ENCODE measurements around the gene TARBP1. TPM values are rescaled to one million over a fixed set of nuclear protein-coding genes. Genes with fewer than 3 reads are reported as not detected.
A peak's percentile ranks its signal among the peaks of the same experiment; 100 is the strongest.
"Not testable (repeated sequence)": the region's sequence is repeated elsewhere in the genome, so short reads cannot be mapped to it uniquely, and the experiment has no call there.

Gene TARBP1
- total RNA-seq, 1 experiment from 2014 or later, result 31.8 TPM

DNA sequence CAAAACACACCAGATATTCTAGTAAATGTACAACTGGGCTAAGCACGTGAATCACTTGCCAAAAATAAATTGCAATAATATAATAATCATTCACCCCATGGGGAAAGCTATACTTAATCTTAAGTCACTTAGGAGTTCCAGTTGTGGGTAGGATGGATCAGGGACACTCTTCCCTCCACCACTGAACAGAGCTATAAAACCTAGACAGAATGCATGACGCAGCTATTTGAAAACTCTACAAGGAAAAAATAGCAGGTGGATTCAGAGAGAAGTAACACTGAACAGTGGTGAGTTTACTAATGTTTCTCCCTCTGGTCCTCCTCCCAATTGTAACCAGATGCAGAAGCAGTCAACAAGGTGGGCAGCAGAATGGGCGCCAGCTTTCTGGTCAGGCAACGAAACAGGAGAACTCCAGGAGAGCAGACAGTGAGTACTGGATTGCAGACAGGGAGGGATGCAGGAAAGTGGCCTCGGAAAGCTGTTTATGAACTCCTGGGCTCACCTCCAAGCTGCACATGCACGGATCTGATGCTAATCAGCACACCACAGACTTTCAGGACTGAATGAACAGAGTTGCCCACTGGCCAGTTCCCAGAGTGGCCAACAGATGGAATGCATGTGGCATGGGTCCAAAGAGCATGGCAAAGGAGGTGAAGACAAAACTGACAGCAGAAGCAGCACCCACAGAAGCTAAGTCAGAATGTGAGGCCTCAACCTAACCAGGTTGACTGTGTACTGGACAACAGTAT lies 41.4 kb downstream of the TARBP1 start:
- DNase-seq (ENCODE audit: low spot score), result peak; percentile 22

DNA sequence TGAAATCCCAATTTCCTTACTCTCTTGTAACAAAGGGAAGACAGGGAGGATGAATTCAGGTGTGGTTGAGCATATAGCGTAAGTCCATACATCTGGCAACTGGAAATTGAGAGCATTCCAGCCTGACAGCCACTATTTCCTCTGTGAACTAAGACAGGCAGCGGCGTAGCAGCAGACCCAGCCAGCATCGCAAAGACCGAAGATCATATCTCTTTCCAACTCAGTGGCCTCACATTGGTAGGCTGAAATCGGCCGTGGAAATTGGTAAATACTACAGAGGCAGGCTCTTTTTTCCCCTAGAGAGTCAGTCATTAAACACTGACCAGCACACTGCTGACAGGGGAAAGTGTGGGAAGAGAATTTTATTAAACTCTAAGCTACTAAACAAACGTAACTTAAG lies 43.4 kb downstream of the TARBP1 start:
- DNase-seq (ENCODE audit: low spot score), result no peak

DNA sequence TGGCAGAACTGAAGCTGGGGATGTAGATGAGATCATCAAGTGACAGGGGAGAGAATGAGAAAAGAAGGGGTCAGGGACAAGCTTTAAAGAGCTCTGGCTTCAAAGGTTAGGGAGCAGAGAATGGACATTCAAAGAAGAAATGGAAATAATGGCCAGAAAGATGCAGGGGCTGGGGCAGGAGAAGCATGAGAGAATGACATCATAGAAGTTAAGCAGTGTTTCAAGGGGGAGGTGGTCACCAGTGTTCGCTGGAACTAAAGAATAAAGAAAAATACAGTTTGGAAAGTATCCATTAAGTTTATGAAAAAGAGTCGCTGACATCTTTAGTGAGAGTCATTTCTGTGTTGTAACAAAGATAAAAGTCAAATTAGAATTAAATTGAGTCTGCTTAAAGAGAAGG lies 44.3 kb downstream of the TARBP1 start:
- DNase-seq (ENCODE audit: low spot score), result no peak

DNA sequence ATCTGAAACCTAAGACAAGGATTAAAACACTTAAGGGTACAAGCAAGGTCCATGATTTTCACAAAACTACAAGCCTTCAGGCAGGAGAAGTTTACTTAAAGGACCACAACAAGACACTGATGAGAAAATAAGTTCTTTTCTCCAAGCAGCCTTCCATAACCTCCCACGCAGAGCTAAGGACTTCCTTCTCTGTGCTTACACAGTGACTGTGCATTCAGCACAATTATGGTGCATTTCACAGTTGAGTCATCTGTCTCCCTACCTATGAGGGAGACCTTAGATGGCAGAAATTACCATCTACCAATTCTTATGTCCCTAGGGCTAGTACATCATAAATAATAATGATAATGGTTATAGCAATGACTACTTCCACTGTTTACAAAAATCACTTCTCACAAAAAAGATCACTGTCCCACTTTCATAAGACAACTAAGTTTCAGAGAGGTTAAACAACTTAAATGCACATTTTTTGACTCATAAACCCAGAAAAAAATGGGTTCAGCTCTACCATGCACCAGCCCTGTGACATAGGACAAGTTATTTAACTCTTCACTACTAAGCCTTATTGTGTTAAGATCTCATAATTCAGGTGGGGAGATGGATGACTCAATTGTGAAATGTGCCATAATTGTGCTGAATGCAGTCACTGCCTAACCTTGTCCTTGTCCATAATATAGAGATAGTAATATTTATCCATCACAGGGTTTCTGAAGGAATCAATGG lies 45.3 kb downstream of the TARBP1 start:
- peak; percentile 34 for DNase-seq (ENCODE audit: low spot score)

DNA sequence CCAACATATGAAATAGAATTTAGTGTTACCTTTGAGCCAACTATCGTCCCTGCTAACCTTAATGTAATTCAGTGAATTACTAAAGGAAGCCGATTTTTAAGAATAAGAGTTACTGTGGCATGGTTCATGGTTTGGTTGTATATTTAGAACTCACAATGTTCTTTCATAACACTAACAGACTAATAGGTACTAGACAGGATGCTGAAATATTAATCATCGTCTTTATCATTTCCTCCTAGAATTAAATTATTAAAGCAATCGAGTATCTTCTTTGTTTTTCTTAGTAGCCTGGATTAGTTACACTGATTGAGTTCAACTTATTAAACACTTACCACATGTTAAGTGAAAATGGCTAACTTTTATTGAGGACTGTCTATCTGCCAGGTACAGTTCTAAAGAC lies 47.7 kb downstream of the TARBP1 start:
- no peak for DNase-seq (ENCODE audit: low spot score)

DNA sequence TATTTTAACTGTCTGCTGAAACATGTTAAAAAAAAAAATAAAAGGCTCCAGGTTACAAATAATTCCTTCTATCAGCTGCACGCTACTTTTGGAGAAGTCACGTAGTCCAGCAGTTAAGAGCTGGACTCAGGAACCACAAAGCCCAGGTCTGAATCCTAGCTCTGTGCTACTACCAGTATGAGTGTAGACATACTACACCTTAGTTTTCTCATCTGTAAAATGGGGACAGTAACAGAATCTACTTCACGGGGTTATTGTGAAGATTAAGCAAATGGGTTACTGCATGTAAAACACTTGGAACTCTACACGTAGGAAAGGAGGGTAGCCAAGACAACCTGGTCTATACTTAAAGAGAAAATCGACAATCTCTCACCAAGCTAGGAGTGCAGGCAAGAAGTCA lies 48.3 kb downstream of the TARBP1 start:
- DNase-seq (ENCODE audit: low spot score), result no peak

DNA sequence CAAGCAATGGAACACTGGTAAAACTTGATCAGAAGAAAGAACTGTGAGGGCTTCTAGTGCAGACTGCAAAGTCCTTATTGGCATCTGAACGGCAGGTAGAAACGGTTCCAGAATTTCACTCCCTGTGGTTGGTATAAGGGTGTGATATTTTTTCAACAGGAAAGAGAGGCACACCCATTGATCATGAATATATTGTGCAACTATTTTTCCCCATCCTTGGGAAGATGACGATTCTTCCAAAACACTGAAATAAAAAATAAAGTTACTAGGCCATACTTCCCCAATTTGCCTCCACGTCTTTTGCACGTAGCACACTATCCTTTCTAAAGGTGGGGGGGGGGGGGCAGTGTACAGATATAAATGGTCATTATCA lies 49.6 kb downstream of the TARBP1 start:
- DNase-seq (ENCODE audit: low spot score), result no peak

DNA sequence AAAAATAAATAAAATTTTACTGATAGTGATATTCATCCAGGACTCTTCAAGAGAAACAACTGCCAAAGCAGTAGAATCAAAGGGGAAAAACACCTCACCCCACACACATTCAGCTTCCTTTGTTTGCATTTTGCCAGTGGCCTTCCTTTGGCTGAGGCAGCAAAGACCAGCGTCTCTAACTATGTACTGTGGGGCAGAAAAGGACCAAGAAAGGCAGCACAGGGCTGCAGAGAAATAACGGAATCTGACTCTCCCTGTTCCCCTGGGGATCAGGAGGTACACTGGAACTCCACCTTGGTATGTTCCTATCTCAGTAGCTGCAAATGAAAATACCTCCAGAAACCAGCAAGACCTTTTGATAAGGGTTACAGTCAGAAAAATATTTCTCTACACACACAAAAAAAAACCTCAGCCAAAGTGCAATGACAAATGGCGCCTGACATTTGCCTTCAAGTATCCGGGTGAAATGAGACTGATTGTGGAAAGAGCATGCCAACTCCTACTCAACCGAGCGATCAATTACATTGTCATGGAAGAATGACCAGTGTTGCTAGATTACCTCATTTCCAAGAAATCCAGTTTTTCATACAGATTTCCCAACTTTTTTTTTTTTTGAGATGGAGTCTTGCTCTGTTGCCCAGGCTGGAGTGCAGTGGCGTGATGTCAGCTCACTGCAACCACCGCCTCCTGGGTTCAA lies 50.9 kb downstream of the TARBP1 start:
- DNase-seq (ENCODE audit: low spot score), result no peak

DNA sequence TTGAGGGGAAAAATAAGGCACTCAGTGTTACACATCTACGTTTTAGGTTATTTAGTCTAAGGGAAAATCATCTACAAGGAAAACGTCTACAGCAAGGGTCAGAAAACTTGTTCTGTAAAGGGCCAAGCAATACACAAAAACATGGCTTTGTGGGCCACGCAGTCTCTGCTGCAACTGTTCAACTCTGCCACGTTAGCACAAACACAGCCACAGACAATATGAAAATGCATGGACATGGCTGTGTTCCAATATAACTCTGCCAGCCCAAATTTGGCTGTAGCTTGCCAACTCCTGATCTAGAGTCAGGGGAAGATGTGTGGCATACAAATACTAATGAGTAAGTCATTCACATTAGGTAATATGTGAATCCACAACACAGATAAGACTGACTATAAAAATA lies 65.0 kb downstream of the TARBP1 start:
- no peak for DNase-seq (ENCODE audit: low spot score)

DNA sequence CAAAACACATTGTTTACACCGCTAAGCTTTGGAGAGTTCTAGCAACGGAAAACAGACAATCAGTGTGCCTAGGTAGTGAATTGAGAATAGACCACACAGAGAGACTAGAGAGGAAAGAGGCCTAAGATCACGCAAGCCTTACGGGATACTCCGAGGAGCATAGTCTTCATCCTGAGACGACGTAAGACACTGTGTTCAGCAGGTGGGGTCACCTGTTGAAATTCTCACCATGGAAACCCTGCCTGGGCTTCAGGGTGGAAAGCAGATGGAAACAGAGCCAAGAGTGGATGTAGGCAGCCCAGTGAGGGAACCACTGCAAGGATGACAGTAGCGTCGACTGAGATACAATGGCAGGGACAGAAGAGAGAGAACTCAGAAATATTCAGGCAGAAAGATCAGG lies 65.5 kb downstream of the TARBP1 start:
- DNase-seq (ENCODE audit: low spot score), result no peak

DNA sequence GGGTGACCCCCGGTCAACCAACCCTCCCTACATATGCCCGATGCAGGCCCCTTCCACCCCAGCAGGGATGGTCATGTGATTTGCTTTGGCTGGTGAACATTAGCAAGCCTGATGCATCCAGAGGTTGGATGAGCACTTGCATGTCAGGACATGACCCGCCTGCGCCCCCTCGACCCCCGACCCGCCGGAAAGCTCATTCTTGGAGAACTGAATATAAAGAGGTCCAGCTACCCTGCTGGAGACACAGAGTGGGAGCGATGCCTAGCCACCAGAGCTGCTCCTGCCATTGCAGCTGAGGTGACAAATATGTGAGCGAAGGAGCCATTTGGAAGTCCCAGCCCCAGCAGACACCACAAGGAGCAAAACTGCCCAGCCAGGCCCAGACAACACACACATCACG lies 66.1 kb downstream of the TARBP1 start:
- no peak for DNase-seq (ENCODE audit: low spot score)

DNA sequence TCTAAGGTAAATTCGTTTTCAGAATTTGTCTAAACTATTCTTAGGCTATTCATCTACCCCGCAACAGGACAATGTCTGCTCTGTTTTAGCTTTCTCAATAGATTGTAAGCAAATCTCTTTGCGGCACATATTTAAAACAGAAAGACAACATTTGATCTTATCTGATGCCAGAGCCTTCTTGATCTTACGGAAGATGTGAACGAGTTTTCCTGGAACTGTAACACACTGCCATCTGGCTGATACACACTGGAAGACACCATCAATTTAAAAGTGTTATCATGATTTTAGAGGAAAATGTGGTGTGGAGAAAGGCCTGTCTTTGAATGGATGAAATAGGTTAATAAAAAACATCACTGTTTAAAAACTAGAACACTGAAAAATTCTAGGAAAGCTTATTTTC lies 69.7 kb downstream of the TARBP1 start:
- no peak for DNase-seq (ENCODE audit: low spot score)

DNA sequence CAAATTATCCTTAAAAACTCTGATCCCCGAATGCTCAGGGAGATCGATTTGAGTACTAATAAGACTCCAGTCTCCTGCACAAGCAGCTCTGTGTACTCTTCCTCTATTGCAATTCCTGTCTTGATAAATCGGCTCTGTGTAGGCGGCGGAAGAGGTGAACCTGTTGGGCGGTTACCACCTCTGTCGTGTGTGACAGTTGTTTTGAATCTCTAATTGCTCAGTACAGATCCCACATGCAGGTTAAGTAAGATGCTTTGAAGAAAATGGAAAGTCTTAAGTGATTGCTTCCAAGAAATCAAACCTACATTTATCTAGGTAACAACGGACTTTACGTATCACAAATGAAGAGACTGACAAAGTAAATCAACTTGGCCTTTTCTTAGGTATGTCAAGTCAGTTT lies 70.2 kb downstream of the TARBP1 start:
- no peak for DNase-seq (ENCODE audit: low spot score)

DNA sequence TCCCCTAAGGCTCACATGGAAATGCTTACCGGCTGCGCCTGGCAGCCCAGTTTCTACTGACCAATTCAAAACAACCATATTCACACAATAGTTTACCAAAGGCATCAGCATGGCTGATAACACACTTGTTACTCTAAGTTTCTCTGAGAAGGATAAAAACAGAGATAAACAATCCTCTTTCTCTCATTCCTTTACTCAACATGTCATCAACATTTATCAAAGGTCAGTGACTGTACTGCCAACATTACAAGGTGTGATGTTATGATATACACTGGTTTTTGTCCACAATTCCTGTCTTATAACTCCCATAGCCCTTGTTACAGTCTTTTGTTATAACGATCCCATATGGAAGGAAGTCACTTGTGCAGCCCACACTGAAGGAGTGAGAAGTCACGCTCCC lies 72.1 kb downstream of the TARBP1 start:
- no peak for DNase-seq (ENCODE audit: low spot score)

DNA sequence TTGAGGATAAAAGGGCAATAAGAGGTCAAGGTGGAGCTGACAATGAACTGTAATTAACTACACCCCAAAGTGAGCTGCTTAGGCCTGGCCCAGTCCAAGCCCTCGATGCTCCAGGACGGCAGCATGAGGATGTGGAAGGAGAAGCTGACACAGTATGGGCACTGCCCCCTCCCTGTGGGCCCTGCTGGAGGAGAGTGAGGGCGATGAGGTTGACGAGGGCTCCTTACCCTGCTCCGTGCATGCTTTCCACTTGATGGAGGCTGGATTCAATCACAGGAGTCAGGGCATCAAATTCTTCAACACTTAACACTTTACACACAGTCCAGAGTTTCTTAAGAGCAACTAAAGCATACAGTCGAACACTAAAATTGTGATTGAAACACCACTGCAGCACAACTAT lies 73.3 kb downstream of the TARBP1 start:
- no peak for DNase-seq (ENCODE audit: low spot score)

DNA sequence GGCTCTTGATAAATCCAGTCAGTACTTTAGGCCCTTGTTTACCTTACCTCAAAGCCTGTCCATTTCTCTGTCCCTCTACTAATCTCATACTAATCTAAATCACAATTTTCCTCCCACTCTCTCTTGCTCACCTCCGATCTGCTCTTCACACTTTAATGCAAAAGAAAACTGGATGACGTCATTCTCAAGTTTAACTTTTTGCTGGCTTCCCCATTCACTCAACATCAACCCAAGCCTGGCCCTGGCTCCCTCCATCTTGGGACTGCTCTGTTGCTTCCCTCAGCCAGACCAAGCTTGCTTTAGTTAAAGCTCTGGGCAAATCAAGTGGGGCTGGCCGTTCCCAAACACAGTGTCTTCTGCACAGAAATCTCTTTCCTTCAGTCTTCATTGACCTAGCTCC lies 76.0 kb downstream of the TARBP1 start:
- DNase-seq (ENCODE audit: low spot score), result no peak

DNA sequence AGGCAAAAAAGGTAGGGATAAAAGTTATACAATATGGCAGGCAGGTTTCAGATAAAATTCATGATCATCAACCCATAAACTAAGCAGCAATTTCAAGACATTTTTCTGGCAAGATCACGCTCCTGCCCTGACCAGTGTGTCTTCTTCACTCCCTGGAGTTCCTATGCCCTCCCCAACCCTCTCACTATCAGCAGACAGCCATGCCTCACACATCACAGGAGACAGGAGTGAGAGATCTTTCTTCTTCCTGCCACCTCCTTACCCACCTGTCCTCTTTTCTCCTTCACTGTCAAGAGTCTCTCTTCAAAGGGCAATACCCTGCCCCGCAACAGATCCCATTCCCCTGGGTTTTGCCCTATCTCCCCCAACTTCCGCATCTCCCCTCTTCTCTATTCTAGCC lies 77.3 kb downstream of the TARBP1 start:
- DNase-seq (ENCODE audit: low spot score), result no peak

DNA sequence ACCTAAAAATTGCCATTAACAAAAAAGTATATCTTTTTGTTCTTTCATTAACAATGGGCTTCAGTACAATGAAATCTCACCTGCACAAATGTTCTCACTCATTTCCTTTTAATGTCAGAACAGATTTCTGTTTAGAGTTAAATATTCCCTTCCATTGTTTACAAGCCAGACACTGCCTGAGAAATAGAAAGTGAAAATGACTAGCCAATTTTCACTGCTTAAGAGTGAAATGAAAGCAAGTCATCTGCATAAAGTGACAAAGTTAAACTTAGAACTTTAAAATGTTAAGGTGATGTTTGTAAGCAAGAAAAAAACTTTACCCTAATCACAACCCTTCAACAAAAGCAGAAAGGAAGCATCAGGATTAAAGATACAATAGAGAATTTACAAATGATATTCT lies 78.2 kb downstream of the TARBP1 start:
- no peak for DNase-seq (ENCODE audit: low spot score)

DNA sequence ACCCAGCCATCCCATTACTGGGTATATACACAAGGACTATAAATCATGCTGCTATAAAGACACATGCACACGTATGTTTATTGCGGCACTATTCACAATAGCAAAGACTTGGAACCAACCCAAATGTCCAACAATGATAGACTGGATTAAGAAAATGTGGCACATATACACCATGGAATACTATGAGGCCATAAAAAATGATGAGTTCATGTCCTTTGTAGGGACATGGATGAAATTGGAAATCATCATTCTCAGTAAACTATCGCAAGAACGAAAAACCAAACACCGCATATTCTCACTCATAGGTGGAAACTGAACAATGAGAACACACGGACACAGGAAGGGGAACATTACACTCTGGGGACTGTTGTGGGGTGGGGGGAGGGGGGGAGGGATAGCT lies 79.5 kb downstream of the TARBP1 start:
- DNase-seq (ENCODE audit: low spot score), result not testable (repeated sequence)

DNA sequence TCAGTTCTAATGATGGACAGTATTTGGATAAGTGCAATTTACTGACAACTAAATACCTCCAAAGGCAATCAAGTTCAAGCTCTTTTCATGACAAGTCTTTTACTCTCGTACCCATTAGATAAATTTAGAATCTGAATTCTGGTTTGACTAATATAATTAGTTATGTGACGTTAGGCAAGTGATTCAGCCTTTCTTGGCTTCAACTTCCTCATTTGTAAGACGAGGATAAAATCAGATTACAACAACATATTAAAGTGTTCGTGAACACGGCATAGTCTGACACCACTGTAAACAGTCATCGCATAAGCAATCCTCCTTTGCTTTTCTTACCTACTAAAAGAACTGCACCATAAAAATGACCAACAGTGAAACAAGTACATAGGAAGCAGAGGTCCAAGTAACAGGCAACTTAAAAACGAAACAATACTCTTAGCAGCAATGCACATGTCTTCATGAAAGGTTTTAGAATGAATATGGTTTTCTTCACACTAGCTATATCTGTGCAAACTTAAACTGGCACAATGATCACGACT lies 80.1 kb downstream of the TARBP1 start:
- DNase-seq (ENCODE audit: low spot score), result peak; percentile 34

DNA sequence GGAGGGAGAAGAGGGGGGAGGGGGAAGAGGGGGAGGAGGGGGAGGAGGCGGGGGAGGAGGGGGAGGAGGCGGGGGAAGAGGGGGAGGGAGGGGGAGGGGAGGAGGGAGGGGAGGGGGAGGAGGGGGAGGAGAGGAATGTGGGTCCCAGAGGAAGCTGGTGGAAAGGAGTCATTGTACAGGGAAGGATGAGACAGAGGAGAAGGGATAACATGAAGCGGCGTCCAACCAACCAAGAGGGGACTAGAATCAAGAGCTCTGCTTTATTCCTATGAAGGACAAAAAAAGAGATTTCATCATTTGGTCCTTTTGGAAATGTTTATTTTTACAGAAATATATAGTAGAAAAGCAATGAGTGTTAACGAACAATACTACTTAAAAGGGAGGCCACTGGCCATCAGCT lies 81.2 kb downstream of the TARBP1 start:
- DNase-seq (ENCODE audit: low spot score), result no peak

DNA sequence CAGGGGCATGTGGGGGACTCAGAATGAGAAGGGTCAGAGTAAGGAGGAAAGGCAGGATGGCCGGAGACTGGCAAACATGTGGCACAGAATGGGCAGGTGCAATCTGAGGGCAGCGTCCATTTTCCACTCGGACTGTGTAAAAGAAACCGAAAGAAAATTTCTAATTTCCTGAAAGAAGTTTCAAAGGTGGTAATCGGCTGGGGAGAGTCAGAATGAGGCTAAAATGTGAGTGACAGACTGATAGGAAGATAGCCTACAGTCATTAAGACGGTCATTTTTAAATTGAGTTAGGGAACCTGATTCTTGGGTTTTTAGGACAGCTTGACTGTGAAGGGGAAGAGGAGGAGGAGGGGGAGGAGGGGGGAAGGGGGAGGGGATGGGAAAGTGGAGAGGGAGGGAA lies 82.1 kb downstream of the TARBP1 start:
- DNase-seq (ENCODE audit: low spot score), result no peak

DNA sequence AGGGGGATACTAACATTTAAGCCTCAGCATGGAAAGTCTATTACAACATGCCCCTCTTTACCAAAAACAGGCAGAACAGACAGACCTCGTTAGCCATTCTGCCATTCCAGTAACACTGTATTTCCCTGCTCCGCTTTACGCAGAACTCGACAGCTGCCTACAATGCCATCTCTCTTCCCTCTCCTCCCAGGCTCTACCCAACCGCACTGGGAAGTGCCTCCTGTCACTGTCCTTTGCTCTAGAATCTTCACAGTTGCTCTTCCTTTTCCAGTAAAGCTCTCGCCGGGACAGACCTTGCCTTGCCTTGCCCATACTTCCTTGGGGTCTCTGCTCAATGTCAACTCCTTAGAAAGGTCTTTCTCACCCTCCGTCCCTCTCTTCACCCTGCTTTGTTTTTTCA lies 82.9 kb downstream of the TARBP1 start:
- DNase-seq (ENCODE audit: low spot score), result no peak
